K562 (cell line): Measurements from ENCODE around the gene PBRM1. TPM values are rescaled to one million over a fixed set of nuclear protein-coding genes. Genes with fewer than 3 reads are reported as not detected.

ENCODE experiments used
- ADNP ChIP-seq: fragments of 200-800 bp; sonication (Bioruptor generic); IDR thresholded peaks from 2 replicates; pipeline ENCODE4 v1.6.1; 2016; ENCODE audit warnings: missing genetic modification characterization, missing compliant biosample characterization
- ARID1B ChIP-seq: fragments of 450-650 bp; IDR thresholded peaks from 2 replicates; pipeline ENCODE4 v1.6.1; 2016; ENCODE audit warnings: antibody characterized with exemption, mild to moderate bottlenecking, inconsistent platforms
- C11orf30 ChIP-seq: fragments of 450-650 bp; IDR thresholded peaks from 2 replicates; pipeline ENCODE4 v1.6.1; 2016; ENCODE audit warnings: low read depth, mild to moderate bottlenecking
- CBFA2T3 ChIP-seq: fragments of 450-650 bp; IDR thresholded peaks from 2 replicates; pipeline ENCODE4 v1.6.1; 2017
- CTBP1 ChIP-seq: fragments of 450-650 bp; IDR thresholded peaks from 2 replicates; pipeline ENCODE4 v1.6.1; 2016; ENCODE audit warnings: borderline replicate concordance
- FOSL1 ChIP-seq: fragments of 200-800 bp; sonication (Bioruptor generic); conservative IDR thresholded peaks from 2 replicates; pipeline ENCODE4 v1.6.1; 2016; ENCODE audit warnings: missing genetic modification characterization, missing compliant biosample characterization
- GABPA ChIP-seq: fragments of 200-800 bp; sonication (Bioruptor generic); conservative IDR thresholded peaks from 2 replicates; pipeline ENCODE4 v1.6.1; 2016; ENCODE audit warnings: low read depth, missing genetic modification characterization, missing compliant biosample characterization
- GATAD2B ChIP-seq: fragments of 450-650 bp; IDR thresholded peaks from 2 replicates; pipeline ENCODE4 v1.6.1; 2017; ENCODE audit warnings: mild to moderate bottlenecking, borderline replicate concordance
- HES1 ChIP-seq: fragments of 450-650 bp; IDR thresholded peaks from 2 replicates; pipeline ENCODE4 v1.6.1; 2016; ENCODE audit warnings: low read depth, mild to moderate bottlenecking, moderate library complexity
- JUND ChIP-seq, 2 experiments: IDR thresholded peaks; 2 replicates in 1 of 2; 3 replicates in 1 of 2; pipeline ENCODE4 v1.6.1; 2011; ENCODE audit warnings: borderline replicate concordance in 2 of 2, low read depth in 2 of 2, low read length in 2 of 2, improper control_type of control experiment in 1 of 2, missing biosample characterization in 1 of 2, missing genetic modification characterization in 1 of 2, missing genetic modification reagents in 1 of 2
- MEIS2 ChIP-seq: fragments of 450-650 bp; IDR thresholded peaks from 2 replicates; pipeline ENCODE4 v1.6.1; 2014; ENCODE audit warnings: mild to moderate bottlenecking; ENCODE audit not compliant: partially characterized antibody
- PBX2 ChIP-seq, 2 experiments: IDR thresholded peaks in 1 of 2; conservative IDR thresholded peaks in 1 of 2; 2 replicates each; pipeline ENCODE4 v1.6.1; 2016; ENCODE audit warnings: low read depth in 2 of 2, mild to moderate bottlenecking in 1 of 2, missing compliant biosample characterization in 1 of 2, missing genetic modification characterization in 1 of 2, moderate library complexity in 1 of 2
- PRDM10 ChIP-seq: fragments of 450-650 bp; IDR thresholded peaks from 2 replicates; pipeline ENCODE4 v1.6.1; 2018; ENCODE audit not compliant: partially characterized antibody
- RCOR1 ChIP-seq, 2 experiments: IDR thresholded peaks; 2 replicates each; pipeline ENCODE4 v1.6.1; 2012; ENCODE audit warnings: low read depth in 2 of 2, low read length in 2 of 2, borderline replicate concordance in 1 of 2, improper control_type of control experiment in 1 of 2
- SP1 ChIP-seq: sonication (generic); formaldehyde crosslinking; IDR thresholded peaks from 2 replicates; pipeline ENCODE4 v1.8.1; 2022; ENCODE audit warnings: mild to moderate bottlenecking, missing genetic modification reagents
- TEAD4 ChIP-seq, 2 experiments: sonication (generic) in 1 of 2; formaldehyde crosslinking in 1 of 2; IDR thresholded peaks; 2 replicates each; pipeline versions ENCODE4 v1.6.1 to v1.8.0; 2012 to 2022; ENCODE audit warnings: borderline replicate concordance in 1 of 2, inconsistent platforms in 1 of 2, low read length in 1 of 2, mild to moderate bottlenecking in 1 of 2, missing genetic modification reagents in 1 of 2
- ZEB2 ChIP-seq: fragments of 450-650 bp; IDR thresholded peaks from 2 replicates; pipeline ENCODE4 v1.6.1; 2016
- ZNF324 ChIP-seq: fragments of 250-450 bp; sonication (Bioruptor Pico); IDR thresholded peaks from 2 replicates; pipeline ENCODE4 v1.4.0; 2020; ENCODE audit warnings: mild to moderate bottlenecking
- polyA plus RNA-seq, 8 experiments: library from polyadenylated mRNA; depleted of rRNA in 4 of 8; stranded (reverse) in 5 of 8; unstranded in 3 of 8; fragments of >200 nt; fragmentation: Nextera tagmentation in 2 of 8; fragmentation: Illumina TruSeq in 1 of 8; extraction: Ambion mirVana in 2 of 8; extraction: Trizol in 1 of 8; gene quantifications; 2 replicates each; pipeline versions ENCODE4 v1.2.1 to v1.2.3, GENCODE V29; 2011 to 2014; ENCODE audit warnings: inconsistent platforms in 1 of 8, missing spikeins in 1 of 8
- total RNA-seq, 7 experiments: library from RNA; depleted of rRNA in 6 of 7; stranded (reverse); fragments of >200 nt in 6 of 7; fragmentation: Illumina TruSeq in 2 of 7; extraction: Trizol in 2 of 7; gene quantifications; 2 replicates each; pipeline versions ENCODE4 v1.2.1 to v1.2.3, GENCODE V29; 2011 to 2021; ENCODE audit warnings: low replicate concordance in 1 of 7
- TF ChIP-seq, protein P1 (sequence below): fragments of 200-800 bp; sonication (Bioruptor generic); IDR thresholded peaks from 2 replicates; pipeline ENCODE4 v1.6.1; 2017; ENCODE audit warnings: missing genetic modification characterization, missing compliant biosample characterization

The PBRM1 gene
- total and polyA plus RNA-seq, 9 of the 15 experiments (the other 6 are each of a cell fraction or from before 2014, with no cell fraction given) = 3.9 to 31.8 (median 19.0) TPM

- TF ChIP-seq PBX2 (CRISPR knock-in tag; IDR thresholded peaks at IDR 0.05; ENCODE audit: low read depth) (no peak), PBX2 (tag; conservative IDR thresholded peaks at IDR 0.05; ENCODE audit: low read depth) (0 out of 2 replicates have a peak, but pooled peaks have one; percentile 24), ADNP (tag) (peak; percentile 43; the same call in 1 of the 2 replicates), SP1 (CRISPR knock-in tag) (no peak), PRDM10 (no peak), GATAD2B (no peak), C11orf30 (peak; percentile 26; the same call in 1 of the 2 replicates), FOSL1 (0 out of 2 replicates have a peak, but pooled peaks have one; percentile 42), CTBP1 (peak; percentile 45; the same call in 1 of the 2 replicates), RCOR1 (IDR thresholded peaks at IDR 0.05; ENCODE audit: borderline replicate concordance in 1 of 2, low read depth in 2 of 2, low read length in 2 of 2) (peak in 1 of 2 experiments; percentile 39; a peak in 1 of 4 replicates), ARID1B (peak; percentile 63; the same call in 1 of the 2 replicates), HES1 (peak; percentile 46; the same call in 1 of the 2 replicates), ZEB2 (peak; percentile 37; the same call in 1 of the 2 replicates), TEAD4 (IDR thresholded peaks at IDR 0.05; ENCODE audit: low read length) (peak; percentile 16; the same call in 1 of the 2 replicates), TEAD4 (CRISPR knock-in tag; IDR thresholded peaks at IDR 0.05; ENCODE audit: borderline replicate concordance) (no peak), JUND (IDR thresholded peaks at IDR 0.05; ENCODE audit: borderline replicate concordance, low read depth, low read length) (peak; percentile 24; the same call in 1 of the 2 replicates), JUND (tag; IDR thresholded peaks at IDR 0.05; ENCODE audit: borderline replicate concordance, low read depth, low read length) (peak; percentile 47; the same call in 1 of the 3 replicates), MEIS2 (peak; percentile 19), CBFA2T3 (peak; percentile 45), GABPA (tag) (0 out of 2 replicates have a peak, but pooled peaks have one; percentile 32), ZNF324 (CRISPR knock-in tag) (no peak)
- TF ChIP-seq, protein P1, sequence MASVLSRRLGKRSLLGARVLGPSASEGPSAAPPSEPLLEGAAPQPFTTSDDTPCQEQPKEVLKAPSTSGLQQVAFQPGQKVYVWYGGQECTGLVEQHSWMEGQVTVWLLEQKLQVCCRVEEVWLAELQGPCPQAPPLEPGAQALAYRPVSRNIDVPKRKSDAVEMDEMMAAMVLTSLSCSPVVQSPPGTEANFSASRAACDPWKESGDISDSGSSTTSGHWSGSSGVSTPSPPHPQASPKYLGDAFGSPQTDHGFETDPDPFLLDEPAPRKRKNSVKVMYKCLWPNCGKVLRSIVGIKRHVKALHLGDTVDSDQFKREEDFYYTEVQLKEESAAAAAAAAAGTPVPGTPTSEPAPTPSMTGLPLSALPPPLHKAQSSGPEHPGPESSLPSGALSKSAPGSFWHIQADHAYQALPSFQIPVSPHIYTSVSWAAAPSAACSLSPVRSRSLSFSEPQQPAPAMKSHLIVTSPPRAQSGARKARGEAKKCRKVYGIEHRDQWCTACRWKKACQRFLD = no peak
Measured at GRCh38 chr3:52650439-52650838, 35.3 kb downstream of the PBRM1 start (continued).
